GM18519 (cell line): ENCODE data around the gene NOP56.

ENCODE experiments used
- ATAC-seq: cut with Tn5 transposase; IDR thresholded peaks from one replicate; pipeline ENCODE4 v1.9.1; 2021; ENCODE audit warnings: mild to moderate bottlenecking, moderate library complexity; ENCODE audit not compliant: unreplicated experiment, low FRiP score

NOP56 gene

DNA sequence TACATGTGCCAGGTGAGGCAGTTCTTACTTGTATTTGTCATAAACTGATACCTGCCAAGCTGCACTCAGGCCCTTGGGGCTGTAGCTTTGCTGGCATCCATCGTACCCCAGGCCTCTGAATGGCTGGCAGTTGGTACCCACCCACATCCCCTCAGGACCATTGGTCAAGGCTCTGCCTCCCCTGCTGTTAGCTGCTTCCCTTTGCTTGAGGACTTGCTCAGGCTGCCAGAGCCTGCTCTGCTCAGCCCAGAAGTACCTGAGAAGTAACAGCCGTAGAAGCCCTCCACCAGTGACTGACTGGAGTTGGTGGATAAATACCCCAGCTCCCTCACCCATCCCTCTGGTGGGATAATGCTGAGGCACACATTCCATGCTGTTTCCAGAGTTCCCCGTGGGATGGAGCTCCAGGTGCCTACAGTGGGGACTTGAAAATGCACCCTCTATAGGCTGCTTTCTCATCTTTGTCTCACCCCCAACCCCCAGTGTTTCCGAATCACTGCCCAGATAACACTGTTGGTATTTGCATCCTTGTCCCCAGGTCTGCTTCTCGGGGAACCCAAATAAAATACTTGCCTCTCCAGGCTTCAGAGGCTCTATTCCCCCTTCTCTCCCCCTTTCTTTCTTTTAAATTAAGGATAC lies 47.5 kb downstream of the NOP56 start:
- ATAC-seq, result no peak

DNA sequence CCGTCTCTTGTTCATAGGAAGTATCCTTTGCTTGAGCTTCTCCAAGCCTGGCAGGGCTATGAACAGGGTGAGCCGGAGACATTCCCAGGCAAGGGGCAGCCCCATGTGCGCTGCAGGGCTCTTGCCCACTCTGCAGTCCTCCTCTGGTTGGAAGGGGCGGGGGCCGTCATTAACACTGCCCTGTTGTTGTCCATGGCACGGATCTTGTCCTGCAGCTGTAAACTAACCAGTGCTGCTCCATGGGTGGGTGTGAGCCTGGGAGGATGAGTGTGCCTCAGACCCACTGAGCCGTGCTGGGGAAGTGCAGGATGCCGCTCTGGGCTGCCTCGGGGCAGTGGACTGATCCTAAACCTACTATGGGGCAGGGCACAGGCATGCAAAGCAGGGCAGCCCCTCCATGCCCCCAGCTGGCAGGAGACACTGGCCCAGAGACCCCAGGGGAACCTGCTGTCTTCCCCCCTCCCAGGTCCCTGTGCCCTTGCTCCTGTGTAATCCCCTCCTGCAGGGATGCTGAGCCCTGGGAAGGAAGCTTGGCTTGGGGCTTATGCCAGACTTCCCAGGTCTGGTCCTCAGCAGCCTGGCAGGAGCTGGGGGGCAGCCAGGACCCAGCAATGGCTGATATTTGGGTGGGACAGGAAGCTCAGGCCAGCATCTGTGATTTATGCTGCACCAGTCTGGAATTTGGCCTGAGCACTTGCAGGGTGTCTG lies 48.6 kb downstream of the NOP56 start:
- no peak for ATAC-seq

DNA sequence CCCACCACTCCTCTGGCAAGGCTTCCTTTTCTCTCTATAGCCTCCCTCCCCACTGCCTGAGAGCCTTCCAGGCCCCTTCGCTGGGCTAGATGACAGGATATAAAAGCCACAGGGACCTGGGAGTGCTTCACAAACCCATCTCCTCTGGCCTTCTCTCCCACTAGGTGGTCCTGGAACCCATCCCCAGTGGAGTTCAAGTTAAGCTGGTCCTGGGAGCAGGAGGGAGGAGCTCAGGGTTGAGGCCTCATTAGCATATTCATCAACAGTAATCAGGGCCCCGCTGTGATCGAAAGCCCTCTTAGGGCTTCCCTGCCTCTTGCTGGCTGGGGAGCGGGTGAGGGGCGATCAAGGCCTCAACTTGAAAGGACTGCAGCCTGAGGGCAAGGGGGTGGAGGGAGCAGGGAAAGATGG lies 49.2 kb downstream of the NOP56 start:
- no peak for ATAC-seq

DNA sequence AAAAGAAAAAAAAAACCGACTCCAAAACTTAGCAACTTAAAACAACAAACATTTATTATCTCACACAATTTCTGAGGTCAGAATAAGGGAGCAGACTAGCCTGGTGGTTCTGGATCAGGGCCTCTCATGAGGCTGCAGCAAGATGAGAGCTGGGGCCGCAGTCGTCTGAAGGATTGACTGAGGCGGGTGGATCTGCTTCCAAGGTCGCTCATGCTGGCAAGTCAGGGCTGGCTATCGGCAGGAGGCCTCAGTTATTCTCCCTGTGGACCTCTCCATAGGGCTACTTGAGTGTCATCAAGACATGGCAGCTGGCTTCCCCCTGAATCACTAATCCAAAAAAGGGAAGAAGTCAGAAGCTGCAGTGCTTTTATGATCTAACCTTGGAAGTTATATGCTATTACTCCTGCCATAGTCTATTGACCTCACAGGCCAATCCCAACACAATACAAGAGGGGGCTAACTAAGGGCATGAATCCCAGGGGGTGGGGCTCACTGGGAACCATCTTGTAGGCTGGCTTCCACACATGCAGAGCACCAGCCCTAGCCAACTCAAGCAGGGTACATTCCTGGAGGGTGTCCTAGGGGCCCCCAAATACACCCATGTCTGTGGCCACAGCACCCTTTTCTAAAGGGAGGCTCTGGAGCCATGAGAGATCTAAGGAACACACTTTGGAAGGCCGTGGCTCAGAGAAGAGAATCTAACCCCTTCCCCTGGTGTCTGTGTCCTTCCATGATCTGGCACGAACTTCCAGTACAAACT lies 51.5 kb downstream of the NOP56 start:
- no peak for ATAC-seq

DNA sequence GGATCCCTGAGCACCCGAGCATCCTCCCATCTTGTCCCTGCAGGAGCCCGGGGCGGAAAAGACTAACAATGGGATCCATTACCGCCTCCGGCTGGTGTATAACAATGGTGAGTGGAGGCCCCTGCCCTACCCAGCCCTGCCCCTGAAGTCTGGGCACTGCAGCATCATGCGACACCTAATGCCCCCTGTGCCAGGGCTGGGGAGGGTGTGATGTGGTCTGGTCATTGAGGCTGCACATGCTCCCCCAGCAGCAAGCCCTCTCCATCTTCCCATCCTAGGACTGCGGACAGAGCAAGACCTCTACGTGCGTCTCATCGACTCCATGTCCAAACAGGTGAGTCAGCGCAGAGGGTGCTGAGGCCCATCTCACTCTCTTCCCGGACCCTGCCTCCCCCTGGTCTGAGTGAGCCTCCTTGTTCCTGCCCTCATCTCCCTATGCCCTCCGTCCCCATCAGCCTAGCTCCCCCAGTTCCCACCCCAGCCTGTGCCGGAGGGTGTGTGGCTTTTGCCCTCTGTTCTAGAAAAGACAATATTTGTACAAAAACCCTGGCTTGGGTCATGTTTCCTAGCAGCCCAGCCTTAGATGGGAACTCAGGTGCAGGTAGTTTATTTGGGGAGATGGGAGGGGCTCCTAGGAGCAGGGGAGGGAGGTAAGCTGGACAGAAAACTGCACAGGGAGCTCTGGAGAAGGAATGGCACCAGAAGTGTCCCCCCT lies 53.7 kb downstream of the NOP56 start:
- ATAC-seq, result no peak

DNA sequence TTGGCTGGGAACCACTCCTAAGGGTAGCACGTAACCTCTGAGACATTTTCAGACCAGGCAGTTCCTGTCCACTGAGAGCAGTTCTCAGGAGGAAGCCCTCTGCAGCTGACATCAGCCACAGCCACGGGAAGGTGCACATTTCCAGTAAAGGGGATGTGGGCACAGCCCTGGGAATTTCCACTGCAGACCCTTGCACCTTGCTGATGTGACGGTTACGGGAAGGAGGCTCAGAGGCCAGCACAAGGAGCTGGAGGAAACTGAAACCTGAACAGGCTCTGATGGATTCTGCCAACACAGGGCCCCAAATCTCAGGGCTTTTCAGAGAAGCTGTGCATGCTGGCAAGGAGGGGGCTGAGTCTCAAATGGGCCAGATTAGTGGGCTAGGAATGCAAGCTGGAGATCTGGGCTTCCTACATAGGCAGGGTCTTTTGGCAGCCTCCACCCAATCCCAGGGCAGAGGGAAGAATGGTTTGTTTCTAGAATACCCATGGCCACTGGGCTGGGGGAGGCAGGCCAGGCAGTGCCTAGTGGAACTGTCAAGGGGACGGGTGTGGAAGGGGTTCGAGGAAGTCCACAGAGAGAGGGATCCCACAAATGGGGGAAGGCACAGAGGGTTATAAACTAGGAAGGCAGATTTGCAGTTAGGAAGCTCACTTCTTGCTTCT lies 54.4 kb downstream of the NOP56 start:
- ATAC-seq, result no peak

DNA sequence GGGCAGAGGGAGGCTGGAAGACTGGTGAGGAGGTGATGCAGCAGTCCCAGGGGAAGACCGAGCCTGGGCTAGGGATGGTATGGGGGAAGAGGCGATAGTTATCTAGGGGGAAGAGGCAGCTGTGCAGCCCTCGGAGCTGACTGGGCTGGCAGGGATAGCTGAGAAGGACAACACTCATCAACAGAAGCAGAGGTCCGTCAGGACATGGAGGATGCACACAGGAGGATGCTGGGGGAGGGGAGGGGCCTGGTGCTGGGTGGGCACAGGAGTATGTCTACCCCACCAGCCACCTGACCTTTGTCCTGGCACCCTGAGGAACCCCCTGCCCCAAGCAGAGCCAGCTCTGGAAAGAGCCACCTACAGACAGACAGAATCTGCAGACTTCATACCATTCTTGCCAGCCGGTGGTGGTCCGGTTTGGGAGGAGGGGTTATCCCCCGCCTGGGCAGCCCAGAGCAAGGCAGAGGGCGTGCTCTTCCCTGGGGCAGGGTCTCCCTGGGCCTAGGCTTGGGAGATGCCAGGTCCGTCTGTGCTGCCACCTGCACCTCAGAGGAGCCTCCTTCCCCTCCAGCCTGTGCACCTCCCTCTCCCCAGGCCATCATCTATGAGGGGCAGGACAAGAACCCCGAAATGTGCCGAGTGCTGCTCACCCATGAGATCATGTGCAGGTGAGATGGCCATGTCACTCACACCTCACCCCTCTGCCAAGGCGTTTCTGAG lies 55.1 kb downstream of the NOP56 start:
- ATAC-seq, result no peak
